HuH-7.5 (cell line): Measurements from ENCODE around the gene ENOX1.
"Not testable (repeated sequence)": the region's sequence is repeated elsewhere in the genome, so short reads cannot be mapped to it uniquely, and the experiment has no call there.

Experiments
- DNase-seq: peaks from one replicate; pipeline ENCODE4 v3.0.0; 2011; ENCODE audit warnings: low spot score

The ENOX1 gene

GRCh38 chr13:43354153-43354945 lies 432.4 kb downstream of the ENOX1 start:
- no peak for DNase-seq

- DNase-seq = no peak
These were observed 433.1 kb downstream of the ENOX1 start for GRCh38 chr13:43353631-43354030.

GRCh38 chr13:43351612-43352011 lies 435.2 kb downstream of the ENOX1 start:
- not testable (repeated sequence) for DNase-seq

- DNase-seq = no peak
These were observed 438.4 kb downstream of the ENOX1 start for GRCh38 chr13:43348397-43348796.

GRCh38 chr13:43347877-43348276 lies 438.9 kb downstream of the ENOX1 start:
- DNase-seq = no peak

GRCh38 chr13:43346427-43346826 lies 440.3 kb downstream of the ENOX1 start:
- DNase-seq = no peak

GRCh38 chr13:43343645-43344044 lies 443.1 kb downstream of the ENOX1 start:
- DNase-seq = no peak

GRCh38 chr13:43339805-43340550 lies 446.8 kb downstream of the ENOX1 start:
- DNase-seq = no peak

- no peak for DNase-seq
These were observed 447.5 kb downstream of the ENOX1 start for GRCh38 chr13:43339145-43339804.

GRCh38 chr13:43335764-43336163 lies 451.0 kb downstream of the ENOX1 start:
- no peak for DNase-seq

- DNase-seq = no peak
These were observed 453.6 kb downstream of the ENOX1 start for GRCh38 chr13:43333176-43333575.

- DNase-seq = no peak
These were observed 455.1 kb downstream of the ENOX1 start for GRCh38 chr13:43331672-43332071.

GRCh38 chr13:43329702-43330101 lies 457.1 kb downstream of the ENOX1 start:
- no peak for DNase-seq

- no peak for DNase-seq
These were observed 457.9 kb downstream of the ENOX1 start for GRCh38 chr13:43328907-43329306.

GRCh38 chr13:43326100-43326499 lies 460.7 kb downstream of the ENOX1 start:
- no peak for DNase-seq

GRCh38 chr13:43325636-43326035 lies 461.1 kb downstream of the ENOX1 start:
- DNase-seq = no peak

- DNase-seq = no peak
These were observed 462.6 kb downstream of the ENOX1 start for GRCh38 chr13:43324129-43324528.

- DNase-seq = no peak
These were observed 466.9 kb downstream of the ENOX1 start for GRCh38 chr13:43319617-43320444.

- no peak for DNase-seq
These were observed 469.8 kb downstream of the ENOX1 start for GRCh38 chr13:43316946-43317353.

- no peak for DNase-seq
These were observed 470.5 kb downstream of the ENOX1 start for GRCh38 chr13:43316281-43316680.

- DNase-seq = no peak
These were observed 471.2 kb downstream of the ENOX1 start for GRCh38 chr13:43315522-43315921.

- DNase-seq = no peak
These were observed 477.5 kb downstream of the ENOX1 start for GRCh38 chr13:43309311-43309710.
